IPS DF 6.9 (cell line): ENCODE results near the gene KCNK13.
"Not testable (repeated sequence)": the region's sequence is repeated elsewhere in the genome, so short reads cannot be mapped to it uniquely, and the experiment has no call there.

Experiments used
- DNase-seq: peaks from one replicate; pipeline ENCODE4 v3.0.0-alpha.2; 2013; ENCODE audit warnings: low read depth, low spot score
- H3K27ac ChIP-seq: one replicate; pipeline ENCODE4 v1.5.1; 2013; ENCODE audit warnings: low read length, control low read depth
- H3K27me3 ChIP-seq: 2 replicates; pipeline ENCODE4 v1.6.1; 2013; ENCODE audit warnings: mild to moderate bottlenecking, low read length; ENCODE audit not compliant: control insufficient read depth, insufficient read depth
- H3K36me3 ChIP-seq: 2 replicates; pipeline ENCODE4 v1.6.1; 2013; ENCODE audit warnings: low read length; ENCODE audit not compliant: control insufficient read depth, insufficient read depth
- H3K4me1 ChIP-seq: 2 replicates; pipeline ENCODE4 v1.6.1; 2013; ENCODE audit warnings: low read length; ENCODE audit not compliant: control insufficient read depth, insufficient read depth
- H3K4me3 ChIP-seq: 2 replicates; pipeline ENCODE4 v1.5.1; 2013; ENCODE audit warnings: mild to moderate bottlenecking, low read length
- H3K9me3 ChIP-seq: 2 replicates; pipeline ENCODE4 v1.6.1; 2013; ENCODE audit warnings: low read length, inconsistent platforms; ENCODE audit not compliant: control insufficient read depth, insufficient read depth
- WGBS: extraction: QIAGEN DNeasy Blood & Tissue Kit; methylation state at CpG from one replicate; pipeline ENCODE4 v1.1.7; 2013; ENCODE audit warnings: mixed read lengths, missing lambda C conversion rate; ENCODE audit not compliant: insufficient read length, insufficient coverage; 5-methylcytosine and 5-hydroxymethylcytosine counted together

KCNK13 gene

DNA sequence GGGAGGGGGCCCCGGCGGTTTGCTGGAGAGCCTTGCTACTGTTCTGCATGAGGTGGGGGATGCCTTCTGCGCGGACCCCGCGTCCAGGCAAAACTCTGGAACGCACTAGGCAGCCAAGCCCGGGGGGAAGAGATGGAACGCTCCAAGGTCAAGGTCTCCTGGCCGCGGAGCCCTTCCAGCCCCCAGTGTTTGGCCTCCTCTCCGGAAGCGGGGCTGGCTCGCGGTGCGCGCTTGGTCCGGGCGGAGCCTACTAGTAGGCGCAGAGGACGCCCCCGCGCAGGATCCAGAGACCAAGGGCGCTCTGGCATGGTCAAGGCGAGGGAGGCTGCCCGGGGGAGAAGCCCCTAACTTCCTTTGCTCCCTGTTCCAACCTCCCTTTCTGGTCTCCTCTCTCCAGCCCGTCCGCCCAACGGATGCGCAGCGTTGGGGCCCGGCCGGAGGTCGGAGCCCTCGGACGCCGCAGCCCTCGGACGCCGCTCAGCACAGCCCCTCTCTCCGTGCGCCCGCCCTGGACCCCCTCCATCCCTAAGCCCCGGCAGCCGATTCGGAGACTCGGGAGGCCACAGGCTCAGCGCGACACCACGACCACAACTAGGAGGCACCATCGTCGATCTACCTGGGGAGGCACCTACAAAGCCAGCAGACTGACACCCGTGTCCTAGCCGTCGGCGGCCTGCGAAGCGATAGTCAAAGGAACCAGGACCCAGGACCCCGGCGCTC is 669 bp upstream of the KCNK13 start:
- H3K4me3 ChIP-seq = peak overlapping the region; percentile 63; the same call in 1 of the 2 replicates
- H3K27me3 ChIP-seq = peaks cover 33% of the 10 kb centered on the region
- no peak overlapping the region for H3K27ac ChIP-seq
- no CpG with 5 or more reads among the region's 60 CpGs for WGBS
- no peaks in the 10 kb centered on the region for H3K9me3 ChIP-seq
- H3K36me3 ChIP-seq = no peaks in the 10 kb centered on the region; the same call in 1 of the 2 replicates
- H3K4me1 ChIP-seq = no peaks in the 10 kb centered on the region
- DNase-seq = no peak

DNA sequence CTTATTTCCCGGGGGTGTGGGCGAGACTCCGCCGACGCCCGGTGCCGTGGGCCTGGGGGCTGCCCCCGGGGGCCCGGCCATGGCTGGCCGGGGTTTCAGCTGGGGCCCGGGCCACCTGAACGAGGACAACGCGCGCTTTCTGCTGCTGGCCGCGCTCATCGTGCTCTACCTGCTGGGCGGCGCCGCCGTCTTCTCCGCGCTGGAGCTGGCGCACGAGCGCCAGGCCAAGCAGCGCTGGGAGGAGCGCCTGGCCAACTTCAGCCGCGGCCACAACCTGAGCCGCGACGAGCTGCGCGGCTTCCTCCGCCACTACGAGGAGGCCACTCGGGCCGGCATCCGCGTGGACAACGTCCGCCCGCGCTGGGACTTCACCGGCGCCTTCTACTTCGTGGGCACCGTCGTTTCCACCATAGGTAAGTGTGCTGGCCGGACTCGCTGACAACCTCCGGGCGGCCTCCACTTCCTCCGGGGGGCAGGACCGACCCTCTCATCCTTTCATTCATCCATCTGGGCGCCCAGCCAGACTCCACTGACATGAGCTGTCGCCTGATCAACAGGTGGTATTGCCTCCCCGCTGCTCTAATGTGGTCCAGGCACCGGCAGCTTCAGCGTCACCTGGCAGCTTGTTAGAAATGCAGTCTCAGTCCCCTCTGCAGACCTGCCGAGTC is 467 bp downstream of the KCNK13 start:
- Histone ChIP-seq H3K36me3 (no peaks in the 10 kb centered on the region; the same call in 1 of the 2 replicates), H3K27ac (no peak overlapping the region), H3K9me3 (no peaks in the 10 kb centered on the region), H3K4me3 (peak overlapping the region; percentile 39; the same call in 1 of the 2 replicates), H3K4me1 (no peaks in the 10 kb centered on the region), H3K27me3 (peaks cover 33% of the 10 kb centered on the region)
- DNase-seq = no peak
- WGBS = no CpG with 5 or more reads among the region's 63 CpGs

DNA sequence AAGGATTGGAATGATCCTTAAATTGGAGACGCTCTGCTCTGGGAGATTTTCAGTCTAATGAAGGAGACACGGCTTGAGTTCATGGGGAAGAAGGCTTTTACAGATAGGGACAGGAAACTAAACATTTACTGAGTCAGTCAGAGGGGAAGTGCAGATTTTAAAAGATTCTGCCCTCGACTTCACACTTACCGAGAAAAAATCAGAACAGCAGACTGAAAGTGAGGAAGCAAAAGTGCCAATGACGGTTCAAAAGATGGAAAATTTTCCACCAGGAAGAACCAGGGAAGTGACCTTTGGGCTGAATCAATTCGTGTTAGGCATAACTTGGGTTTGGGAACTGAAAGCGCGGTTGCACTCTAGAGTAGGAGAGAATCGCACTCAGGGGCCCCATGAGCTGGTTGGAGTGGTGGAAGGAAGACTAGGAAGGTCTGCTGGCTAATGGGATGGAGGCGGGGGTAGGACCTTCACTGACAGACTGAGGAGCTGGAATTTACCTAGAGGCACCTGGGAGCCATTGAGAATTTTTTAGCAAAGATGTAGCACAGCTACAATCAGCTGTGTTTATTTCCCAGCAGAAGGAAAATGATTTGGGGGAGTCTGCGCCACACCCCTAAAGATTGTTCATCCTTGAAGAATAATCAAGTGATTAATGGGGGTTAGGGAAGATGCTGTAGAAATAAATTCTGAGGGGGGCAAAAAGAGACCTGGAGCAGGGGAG is 1.2 kb downstream of the KCNK13 start:
- WGBS = no CpG with 5 or more reads among the region's 11 CpGs
- H3K27ac ChIP-seq = no peak overlapping the region
- peaks cover 33% of the 10 kb centered on the region for H3K27me3 ChIP-seq
- H3K4me1 ChIP-seq = no peaks in the 10 kb centered on the region
- no peaks in the 10 kb centered on the region for H3K9me3 ChIP-seq
- H3K4me3 ChIP-seq = peak overlapping the region; percentile 39; the same call in 1 of the 2 replicates
- DNase-seq = no peak
- H3K36me3 ChIP-seq = no peaks in the 10 kb centered on the region; the same call in 1 of the 2 replicates

DNA sequence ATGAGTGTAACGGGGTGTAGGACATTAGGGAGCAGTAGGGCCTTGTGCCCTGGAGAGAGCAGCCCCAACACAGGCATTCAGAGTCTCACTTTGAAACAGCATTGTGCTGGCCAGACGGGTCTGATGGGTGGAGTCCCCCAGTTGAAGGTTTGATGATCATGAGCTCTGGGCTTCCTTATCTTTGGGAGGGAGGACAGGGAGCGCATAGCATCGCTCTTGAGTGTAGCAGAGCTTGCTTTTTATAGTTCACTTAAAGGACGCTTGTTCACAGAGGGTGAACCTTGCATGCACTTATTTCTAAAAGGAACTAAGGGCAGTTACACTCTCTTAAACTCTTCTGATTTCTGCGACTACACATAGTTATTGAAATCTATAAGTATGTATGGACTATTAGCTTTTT is 10.6 kb downstream of the KCNK13 start:
- no CpG with 5 or more reads among the region's 6 CpGs for WGBS
- H3K27me3 ChIP-seq = no peaks in the 10 kb centered on the region
- no peak overlapping the region for H3K4me3 ChIP-seq
- no peaks in the 10 kb centered on the region for H3K4me1 ChIP-seq
- DNase-seq = no peak
- H3K36me3 ChIP-seq = no peaks in the 10 kb centered on the region
- no peak overlapping the region for H3K27ac ChIP-seq
- H3K9me3 ChIP-seq = no peaks in the 10 kb centered on the region

DNA sequence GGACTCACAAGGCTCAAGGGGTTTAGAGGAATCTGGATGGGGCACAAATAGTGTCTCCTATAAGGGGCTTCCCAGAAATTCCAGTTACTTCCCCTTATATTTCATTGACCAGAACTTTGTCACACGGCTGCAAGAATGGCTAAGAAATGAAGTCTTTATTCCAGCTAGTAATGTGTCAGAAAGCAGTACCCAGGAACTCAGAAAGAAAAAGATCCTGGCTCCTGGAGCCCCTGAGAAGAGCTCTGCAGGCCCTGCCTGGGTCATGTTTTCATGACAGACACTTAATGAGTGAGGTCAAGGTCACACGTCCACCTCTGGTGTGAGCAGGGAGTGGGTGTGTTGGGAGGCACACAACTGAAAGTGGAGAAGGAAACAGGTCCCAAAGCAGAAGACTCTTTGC is 17.8 kb downstream of the KCNK13 start:
- Histone ChIP-seq H3K27me3 (no peaks in the 10 kb centered on the region), H3K4me1 (no peaks in the 10 kb centered on the region), H3K27ac (no peak overlapping the region), H3K4me3 (no peak overlapping the region), H3K36me3 (no peaks in the 10 kb centered on the region), H3K9me3 (no peaks in the 10 kb centered on the region)
- DNase-seq = no peak
- WGBS = no CpG with 5 or more reads among the region's 2 CpGs

DNA sequence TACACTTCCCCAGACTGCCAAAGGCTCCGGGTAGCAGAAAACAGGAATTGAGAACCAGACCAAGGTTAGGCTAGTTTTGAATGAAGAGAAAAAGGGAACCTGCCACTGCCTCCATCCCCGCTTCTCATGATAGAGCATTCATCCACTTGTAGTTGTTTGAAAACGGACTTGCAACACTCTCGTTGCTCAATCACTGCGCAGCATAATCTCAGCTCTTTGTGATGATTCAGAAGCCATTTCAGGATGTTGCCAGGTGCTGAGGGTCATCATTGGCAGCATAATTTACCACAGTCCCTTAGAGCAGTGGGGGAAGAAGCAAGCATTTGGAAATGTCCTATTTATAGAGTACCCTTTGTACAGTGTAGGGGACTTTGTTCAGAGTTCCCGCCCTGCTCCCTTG is 25.6 kb downstream of the KCNK13 start:
- Histone ChIP-seq H3K4me1 (no peaks in the 10 kb centered on the region), H3K36me3 (no peaks in the 10 kb centered on the region), H3K27ac (no peak overlapping the region), H3K27me3 (no peaks in the 10 kb centered on the region), H3K9me3 (no peaks in the 10 kb centered on the region), H3K4me3 (no peak overlapping the region)
- no peak for DNase-seq
- WGBS = no CpG with 5 or more reads among the region's 6 CpGs

DNA sequence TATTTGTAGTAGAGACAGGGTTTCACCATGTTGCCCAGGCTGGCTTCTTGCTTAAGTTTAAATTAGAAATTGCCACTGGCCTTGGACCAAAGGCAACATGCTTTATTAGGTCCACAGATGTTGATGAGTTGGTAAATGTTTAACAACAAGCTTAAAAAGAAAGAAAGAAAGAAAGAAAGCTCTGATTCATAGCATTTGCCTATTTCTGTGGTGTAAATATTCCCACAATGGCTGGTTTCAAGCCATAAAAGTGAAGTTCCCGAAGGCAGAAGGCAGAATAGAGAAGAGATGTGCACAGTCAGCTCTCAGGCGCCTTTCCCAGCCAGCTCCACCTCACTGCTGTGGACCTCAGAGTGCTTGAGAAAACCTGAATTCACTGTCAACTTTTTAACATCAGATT is 26.4 kb downstream of the KCNK13 start:
- no peaks in the 10 kb centered on the region for H3K27me3 ChIP-seq
- DNase-seq = no peak
- H3K27ac ChIP-seq = no peak overlapping the region
- H3K9me3 ChIP-seq = no peaks in the 10 kb centered on the region
- H3K4me1 ChIP-seq = no peaks in the 10 kb centered on the region
- H3K36me3 ChIP-seq = no peaks in the 10 kb centered on the region
- H3K4me3 ChIP-seq = no peak overlapping the region
- WGBS = no CpG with 5 or more reads among the region's 2 CpGs

DNA sequence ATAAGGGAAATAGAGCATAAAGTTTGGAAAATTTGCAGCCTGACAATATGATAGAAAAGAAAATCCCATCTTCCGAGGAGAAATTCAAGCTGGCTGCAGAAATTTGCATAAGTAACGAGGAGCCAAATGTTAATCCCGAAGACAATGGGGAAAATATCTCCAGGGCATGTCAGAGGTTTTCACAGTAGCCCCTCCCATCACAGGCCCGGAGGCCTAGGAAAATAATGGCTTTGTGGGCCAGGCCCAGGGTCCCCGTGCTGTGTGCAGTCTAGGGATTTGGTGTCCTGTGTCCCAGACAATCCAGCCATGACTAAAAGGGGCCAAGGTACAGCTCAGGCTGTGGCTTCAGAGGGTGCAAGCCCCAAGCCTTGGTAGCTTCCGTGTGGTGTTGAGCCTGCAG is 27.7 kb downstream of the KCNK13 start:
- H3K36me3 ChIP-seq, H3K4me1 ChIP-seq, DNase-seq, H3K4me3 ChIP-seq, H3K27ac ChIP-seq, H3K9me3 ChIP-seq, H3K27me3 ChIP-seq: not testable (repeated sequence)
- no CpG with 5 or more reads among the region's 6 CpGs for WGBS

DNA sequence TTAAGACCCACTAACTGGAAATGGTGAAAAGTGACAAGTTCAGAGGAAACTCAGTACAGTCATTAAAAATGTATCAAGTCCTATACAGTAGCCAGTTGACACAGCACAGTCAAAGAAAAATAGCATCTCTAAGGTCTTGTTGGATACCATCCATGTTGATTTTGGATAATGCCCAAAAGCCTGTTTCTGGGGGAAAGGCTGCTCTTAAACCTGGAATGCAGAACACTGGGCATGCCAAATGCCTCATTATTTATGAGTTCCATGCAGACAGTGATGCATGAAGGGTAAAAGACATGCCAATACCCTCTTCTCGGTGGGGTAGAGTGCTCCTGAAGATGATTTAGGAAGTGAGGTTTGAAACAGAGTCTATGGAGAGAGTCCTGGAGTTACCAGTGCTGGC is 29.6 kb downstream of the KCNK13 start:
- Histone ChIP-seq H3K9me3 (no peaks in the 10 kb centered on the region), H3K4me3 (no peak overlapping the region), H3K27me3 (no peaks in the 10 kb centered on the region), H3K36me3 (no peaks in the 10 kb centered on the region), H3K4me1 (no peaks in the 10 kb centered on the region), H3K27ac (no peak overlapping the region)
- WGBS = no CpG with 5 or more reads among the region's 1 CpG
- no peak for DNase-seq

DNA sequence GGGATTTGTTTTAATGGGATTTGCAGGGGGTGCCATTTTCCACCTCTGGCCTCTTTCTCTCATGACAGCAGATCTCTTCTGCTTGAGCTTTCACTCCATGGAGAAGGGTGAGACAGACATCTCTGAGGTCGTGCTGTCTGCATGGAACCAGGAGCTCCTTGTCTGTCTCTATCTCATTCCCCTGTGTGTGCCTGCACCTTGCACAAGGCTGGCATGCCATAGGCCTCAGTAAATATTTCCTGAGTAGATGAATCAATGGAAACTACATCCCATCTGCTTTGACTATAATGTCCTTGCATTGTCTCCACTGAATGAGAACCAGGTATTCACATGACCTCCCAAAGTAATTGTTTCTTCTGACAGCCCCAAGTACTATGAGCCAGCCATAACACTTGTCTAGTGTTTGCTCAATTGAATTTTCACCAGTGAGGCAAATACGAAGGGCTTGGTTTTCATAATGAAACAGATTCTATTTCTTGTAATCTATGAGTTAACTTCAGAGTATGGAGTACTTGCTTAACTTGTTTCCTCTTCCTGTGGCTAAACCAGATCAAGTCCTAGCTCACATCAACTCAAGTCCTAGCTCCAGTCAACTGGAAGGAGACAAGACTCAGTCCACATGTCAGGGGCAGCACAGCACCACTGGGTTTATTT is 32.3 kb downstream of the KCNK13 start:
- Histone ChIP-seq H3K9me3 (no peaks in the 10 kb centered on the region), H3K27me3 (no peaks in the 10 kb centered on the region), H3K4me3 (no peak overlapping the region), H3K4me1 (peaks cover 3% of the 10 kb centered on the region; the same call in 1 of the 2 replicates), H3K36me3 (no peaks in the 10 kb centered on the region), H3K27ac (no peak overlapping the region)
- WGBS = no CpG with 5 or more reads among the region's 2 CpGs
- no peak for DNase-seq
